Sigmoid colon (tissue), 4 donors: ENCODE results near the gene CSTF3.

ENCODE experiments used
- POLR2A ChIP-seq, 2 donors: fragments of 450-650 bp; IDR thresholded peaks; one replicate each; pipeline ENCODE4 v1.6.1; 2016; ENCODE audit warnings: antibody characterized with exemption in 2 of 2, mild to moderate bottlenecking in 2 of 2, moderate library complexity in 2 of 2
- POLR2AphosphoS5 ChIP-seq, 4 donors: sonication (generic); formaldehyde crosslinking; IDR thresholded peaks; one replicate each; pipeline ENCODE4 v1.6.1; 2017; ENCODE audit warnings: antibody characterized with exemption in 4 of 4
- TF ChIP-seq, protein P1 (sequence below), 4 experiments: fragments of 450-650 bp in 3 of 4; fragments of 200-600 bp in 1 of 4; IDR thresholded peaks; one replicate each; pipeline ENCODE4 v1.5.1; 2016 to 2019; ENCODE audit warnings: antibody characterized with exemption in 4 of 4, mild to moderate bottlenecking in 3 of 4, moderate library complexity in 2 of 4

DNA sequence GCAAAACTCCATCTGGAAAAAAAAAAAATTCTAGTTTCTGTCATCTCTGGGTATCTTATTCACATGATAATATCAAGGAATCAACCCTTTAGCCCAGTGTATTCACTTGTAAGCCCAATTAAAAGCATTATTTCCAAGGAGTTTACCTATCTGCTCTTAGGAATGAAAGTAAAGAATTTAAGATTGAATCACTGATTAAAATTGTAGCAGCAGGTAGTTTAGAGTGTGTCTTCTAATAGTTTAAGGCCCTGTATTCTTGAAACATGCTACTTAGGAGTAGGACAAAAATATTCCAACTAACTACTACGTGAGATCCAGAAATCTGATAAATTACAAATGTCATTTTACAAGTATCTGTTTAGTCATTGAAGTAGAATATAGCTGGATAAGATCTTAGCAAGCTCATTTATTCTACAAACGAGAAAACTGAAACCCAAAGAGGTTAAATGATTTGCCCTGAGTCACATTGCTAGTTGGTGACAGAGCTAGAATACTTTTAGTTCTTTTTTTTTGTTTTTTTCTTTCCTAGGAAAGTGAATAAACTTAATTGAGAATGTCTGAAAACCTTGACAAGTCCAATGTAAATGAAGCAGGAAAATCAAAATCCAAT lies 118.0 kb downstream of the CSTF3 start:
- TF ChIP-seq POLR2A (IDR thresholded peaks at IDR 0.05) (no peak), POLR2AphosphoS5 (IDR thresholded peaks at IDR 0.05) (no peak)
- TF ChIP-seq, protein P1, sequence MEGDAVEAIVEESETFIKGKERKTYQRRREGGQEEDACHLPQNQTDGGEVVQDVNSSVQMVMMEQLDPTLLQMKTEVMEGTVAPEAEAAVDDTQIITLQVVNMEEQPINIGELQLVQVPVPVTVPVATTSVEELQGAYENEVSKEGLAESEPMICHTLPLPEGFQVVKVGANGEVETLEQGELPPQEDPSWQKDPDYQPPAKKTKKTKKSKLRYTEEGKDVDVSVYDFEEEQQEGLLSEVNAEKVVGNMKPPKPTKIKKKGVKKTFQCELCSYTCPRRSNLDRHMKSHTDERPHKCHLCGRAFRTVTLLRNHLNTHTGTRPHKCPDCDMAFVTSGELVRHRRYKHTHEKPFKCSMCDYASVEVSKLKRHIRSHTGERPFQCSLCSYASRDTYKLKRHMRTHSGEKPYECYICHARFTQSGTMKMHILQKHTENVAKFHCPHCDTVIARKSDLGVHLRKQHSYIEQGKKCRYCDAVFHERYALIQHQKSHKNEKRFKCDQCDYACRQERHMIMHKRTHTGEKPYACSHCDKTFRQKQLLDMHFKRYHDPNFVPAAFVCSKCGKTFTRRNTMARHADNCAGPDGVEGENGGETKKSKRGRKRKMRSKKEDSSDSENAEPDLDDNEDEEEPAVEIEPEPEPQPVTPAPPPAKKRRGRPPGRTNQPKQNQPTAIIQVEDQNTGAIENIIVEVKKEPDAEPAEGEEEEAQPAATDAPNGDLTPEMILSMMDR (IDR thresholded peaks at IDR 0.05): no peak
